HG03175 (cell line): ENCODE measurements around the gene CRACDL.
"Not testable (repeated sequence)": the region's sequence is repeated elsewhere in the genome, so short reads cannot be mapped to it uniquely, and the experiment has no call there.

ENCODE experiments used
- ATAC-seq: cut with Tn5 transposase; IDR thresholded peaks from one replicate; pipeline ENCODE4 v1.9.1; 2021; ENCODE audit warnings: mild to moderate bottlenecking, moderate library complexity; ENCODE audit not compliant: unreplicated experiment

CRACDL gene

GRCh38 chr2:98908931-98909316 lies 27.1 kb downstream of the CRACDL start:
- ATAC-seq = no peak

GRCh38 chr2:98907966-98908905 lies 27.8 kb downstream of the CRACDL start:
- ATAC-seq = no peak

- no peak for ATAC-seq
Measured at GRCh38 chr2:98907385-98907784, 28.6 kb downstream of the CRACDL start.

GRCh38 chr2:98903767-98904485 lies 32.1 kb downstream of the CRACDL start:
- no peak for ATAC-seq

GRCh38 chr2:98903064-98903355 lies 33.0 kb downstream of the CRACDL start:
- no peak for ATAC-seq

GRCh38 chr2:98902209-98903063 lies 33.6 kb downstream of the CRACDL start:
- no peak for ATAC-seq

GRCh38 chr2:98901702-98902101 lies 34.3 kb downstream of the CRACDL start:
- no peak for ATAC-seq

- no peak for ATAC-seq
Measured at GRCh38 chr2:98901291-98901690, 34.7 kb downstream of the CRACDL start.

- no peak for ATAC-seq
Measured at GRCh38 chr2:98900721-98901120, 35.3 kb downstream of the CRACDL start.

- ATAC-seq = not testable (repeated sequence)
Measured at GRCh38 chr2:98899703-98900078, 36.3 kb downstream of the CRACDL start.

GRCh38 chr2:98899041-98899702 lies 36.9 kb downstream of the CRACDL start:
- ATAC-seq = no peak

- no peak for ATAC-seq
Measured at GRCh38 chr2:98898423-98898841, 37.6 kb downstream of the CRACDL start.

GRCh38 chr2:98897746-98898145 lies 38.3 kb downstream of the CRACDL start:
- no peak for ATAC-seq

GRCh38 chr2:98896944-98897343 lies 39.1 kb downstream of the CRACDL start:
- ATAC-seq = no peak

- no peak for ATAC-seq
Measured at GRCh38 chr2:98896416-98896815, 39.6 kb downstream of the CRACDL start.

GRCh38 chr2:98895901-98896300 lies 40.1 kb downstream of the CRACDL start:
- ATAC-seq = no peak

GRCh38 chr2:98895221-98895620 lies 40.8 kb downstream of the CRACDL start:
- no peak for ATAC-seq

GRCh38 chr2:98894331-98895000 lies 41.6 kb downstream of the CRACDL start:
- ATAC-seq = no peak

GRCh38 chr2:98893911-98894321 lies 42.1 kb downstream of the CRACDL start:
- no peak for ATAC-seq

GRCh38 chr2:98892871-98893270 lies 43.2 kb downstream of the CRACDL start:
- ATAC-seq = no peak
